GM18909 (cell line): Measurements from ENCODE around the gene NSD2.
A peak's percentile ranks its signal among the peaks of the same experiment; 100 is the strongest.
"Not testable (repeated sequence)": the region's sequence is repeated elsewhere in the genome, so short reads cannot be mapped to it uniquely, and the experiment has no call there.

Experiments used
- ATAC-seq: cut with Tn5 transposase; IDR thresholded peaks from one replicate; pipeline ENCODE4 v1.9.1; 2021; ENCODE audit warnings: mild to moderate bottlenecking; ENCODE audit not compliant: unreplicated experiment, poor library complexity

The NSD2 gene

DNA sequence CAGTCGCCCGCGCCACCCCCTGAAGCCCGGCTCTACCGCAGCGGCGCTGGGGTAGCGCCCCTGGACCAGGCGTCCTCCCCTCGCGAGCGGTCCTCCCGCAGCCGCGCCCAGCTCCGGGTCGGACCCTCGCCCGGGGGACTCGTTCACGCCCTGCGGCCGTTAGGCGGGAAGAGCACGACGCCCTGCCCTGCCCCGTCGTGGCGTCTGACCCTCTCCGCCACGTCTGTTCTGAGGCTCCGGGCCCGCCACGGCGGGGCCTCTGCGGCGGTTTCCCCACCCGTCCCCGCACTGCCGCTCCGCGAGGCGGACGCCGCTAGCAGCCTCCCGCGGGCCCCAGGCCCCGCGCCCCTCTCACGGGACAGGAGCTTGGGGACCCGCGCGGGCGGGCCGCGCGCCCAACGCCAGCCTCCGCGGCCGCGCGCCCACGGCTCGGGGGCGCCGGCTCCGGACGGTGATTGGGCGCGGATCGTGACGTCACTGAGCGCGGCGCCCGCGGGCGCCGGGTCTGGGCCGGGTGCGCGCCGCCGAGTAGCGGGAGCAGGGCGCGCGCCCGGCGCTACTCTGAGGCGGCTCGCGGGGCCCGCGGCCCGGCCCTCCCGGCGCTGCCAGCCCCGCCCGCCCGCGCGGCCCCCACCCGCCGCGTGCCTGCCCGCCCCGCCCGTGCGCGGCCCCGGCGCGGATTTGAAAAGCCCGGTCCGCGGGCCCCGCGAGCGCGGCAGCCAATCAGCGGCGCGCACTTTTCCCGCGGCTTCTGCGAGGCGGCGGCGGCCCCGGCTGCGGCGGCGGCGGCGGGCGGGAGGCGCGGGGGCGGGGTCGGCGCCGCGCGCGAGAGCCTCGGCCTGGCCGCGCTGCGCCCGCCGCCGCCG lies at the start of gene NSD2:
Gene NSD2, plus strand, starts transcription at position 816 of the 866 bp plus-strand sequence. CDS start 29,262 bp downstream, outside the sequence.
- ATAC-seq: peak; percentile 63

- no peak for ATAC-seq
Measured at GRCh38 chr4:1821679-1822567, 49.3 kb upstream of the NSD2 start.

DNA sequence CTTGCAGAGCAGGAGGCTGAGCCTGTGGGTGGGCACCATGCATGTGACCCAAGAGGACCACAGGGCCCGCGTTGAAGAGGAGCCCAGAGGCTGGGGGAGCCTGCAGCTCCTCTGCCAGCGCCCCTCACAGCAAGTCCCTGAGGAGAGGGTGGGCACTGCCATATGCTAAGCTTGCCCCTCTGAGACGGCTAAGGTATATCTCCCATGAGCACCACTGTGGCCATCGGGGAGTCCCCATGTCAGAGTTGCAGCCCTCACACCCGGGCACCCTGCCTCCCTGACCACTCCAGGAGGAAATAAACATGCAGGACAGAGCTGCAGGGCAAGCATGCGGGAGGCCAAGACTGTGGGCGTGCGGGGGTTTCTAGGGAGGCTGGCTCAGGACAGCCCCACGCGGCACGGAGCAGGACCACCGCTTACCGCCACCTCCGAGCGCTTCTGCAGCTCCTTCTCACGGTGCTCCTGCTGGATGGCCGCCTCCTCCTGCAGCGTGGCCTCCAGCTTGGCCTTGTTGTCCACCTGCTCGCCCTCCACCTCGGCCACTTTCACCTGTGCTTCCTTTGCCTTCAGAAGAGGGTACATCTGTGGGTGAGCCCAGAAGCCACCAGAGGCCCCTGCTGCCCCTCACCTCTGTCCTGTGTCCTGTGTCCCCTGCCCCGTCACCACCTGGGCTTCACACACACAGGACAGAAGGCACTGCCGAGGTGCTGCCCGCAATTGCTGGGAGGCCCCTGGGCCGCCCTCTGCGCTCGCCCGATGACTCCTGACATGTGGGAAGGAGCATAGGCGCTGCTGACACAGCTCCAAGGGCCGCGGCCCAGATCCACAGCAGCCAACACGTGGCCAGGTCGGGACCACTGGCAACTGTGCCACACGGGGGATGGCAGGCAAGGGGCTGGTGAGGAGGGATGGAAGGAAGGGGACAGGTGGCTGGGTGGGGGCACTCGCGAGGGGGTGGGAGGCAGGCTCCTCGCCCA lies 48.3 kb upstream of the NSD2 start:
- ATAC-seq: no peak

- ATAC-seq: no peak
Measured at GRCh38 chr4:1823545-1823932, 47.7 kb upstream of the NSD2 start.

DNA sequence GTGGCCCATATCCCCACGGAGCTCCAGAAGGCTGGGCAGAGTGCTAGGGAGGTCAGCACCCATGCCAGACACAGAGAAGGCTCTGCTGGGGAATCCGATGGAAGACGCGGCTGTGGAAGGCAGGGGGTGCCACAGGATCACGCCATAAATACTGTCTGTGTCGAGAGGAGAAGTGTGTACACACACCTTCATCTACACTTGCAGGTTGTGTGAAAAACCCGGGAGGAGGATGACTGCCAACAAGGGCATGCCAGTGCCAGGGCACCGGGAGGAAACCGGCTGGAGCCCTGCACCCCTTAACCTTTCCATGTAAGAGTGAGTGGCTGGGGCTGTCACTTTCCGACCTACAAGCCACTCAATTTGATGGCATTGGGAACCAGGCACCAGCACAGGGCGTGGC lies 46.4 kb upstream of the NSD2 start:
- no peak for ATAC-seq

DNA sequence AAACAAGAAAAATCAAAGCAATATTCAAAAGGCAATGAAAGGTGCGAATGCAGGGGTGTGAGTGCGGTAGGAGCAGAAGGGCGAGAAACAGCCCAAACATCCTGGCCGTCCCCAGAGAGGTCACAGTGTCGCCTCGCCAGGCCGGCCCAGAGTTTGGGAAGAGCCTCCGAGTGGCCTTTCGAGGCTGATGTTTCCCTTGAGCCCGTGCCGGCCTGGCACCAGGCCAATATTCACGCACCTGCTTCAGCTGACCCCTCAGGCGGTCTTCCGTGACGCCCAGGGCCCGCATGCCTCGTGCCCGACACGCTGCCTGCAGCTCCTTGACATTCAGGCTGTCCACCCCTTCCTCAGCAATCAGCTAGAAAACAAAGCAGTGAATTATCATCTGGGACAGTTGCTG lies 45.9 kb upstream of the NSD2 start:
- ATAC-seq: no peak

DNA sequence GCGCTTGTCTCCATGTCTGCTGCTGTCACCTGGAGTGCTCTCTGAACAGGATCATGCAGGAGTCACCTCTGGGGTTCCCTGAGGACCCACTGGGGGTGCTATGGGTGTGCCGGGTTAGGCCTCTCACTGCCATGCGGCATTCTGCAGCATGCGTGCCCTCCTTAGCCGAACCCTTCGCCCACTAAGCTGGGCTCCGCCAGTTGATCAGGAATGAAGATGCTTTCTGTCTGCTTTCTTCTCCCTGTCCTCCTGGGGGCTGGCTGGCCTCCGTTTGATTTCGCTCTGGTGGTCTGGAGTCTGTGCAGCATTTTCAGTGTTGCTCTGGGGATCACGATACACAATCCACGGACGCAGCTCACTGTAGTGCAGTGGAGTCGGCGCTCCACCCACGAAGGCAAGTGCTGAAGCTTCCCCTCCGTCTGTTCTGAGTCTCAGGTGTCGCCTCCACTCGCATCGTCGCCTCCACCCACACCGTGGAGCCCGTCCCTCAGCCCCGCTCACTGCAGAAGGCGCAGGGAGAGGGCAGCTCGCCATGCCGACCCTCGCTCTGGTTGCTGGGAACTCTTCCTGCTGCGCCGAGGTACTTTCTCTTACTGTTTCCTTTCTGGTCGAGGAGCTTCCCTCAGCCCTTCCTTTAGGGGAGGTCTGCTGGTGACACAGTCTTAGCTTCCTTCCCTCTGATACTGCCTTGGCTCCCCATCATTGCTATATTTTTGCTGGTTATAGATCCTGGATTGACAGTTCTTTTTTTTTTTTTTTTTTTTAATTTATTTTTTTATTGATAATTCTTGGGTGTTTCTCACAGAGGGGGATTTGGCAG lies 44.5 kb upstream of the NSD2 start:
- no peak for ATAC-seq

GRCh38 chr4:1830234-1830633 lies 41.0 kb upstream of the NSD2 start:
- no peak for ATAC-seq

DNA sequence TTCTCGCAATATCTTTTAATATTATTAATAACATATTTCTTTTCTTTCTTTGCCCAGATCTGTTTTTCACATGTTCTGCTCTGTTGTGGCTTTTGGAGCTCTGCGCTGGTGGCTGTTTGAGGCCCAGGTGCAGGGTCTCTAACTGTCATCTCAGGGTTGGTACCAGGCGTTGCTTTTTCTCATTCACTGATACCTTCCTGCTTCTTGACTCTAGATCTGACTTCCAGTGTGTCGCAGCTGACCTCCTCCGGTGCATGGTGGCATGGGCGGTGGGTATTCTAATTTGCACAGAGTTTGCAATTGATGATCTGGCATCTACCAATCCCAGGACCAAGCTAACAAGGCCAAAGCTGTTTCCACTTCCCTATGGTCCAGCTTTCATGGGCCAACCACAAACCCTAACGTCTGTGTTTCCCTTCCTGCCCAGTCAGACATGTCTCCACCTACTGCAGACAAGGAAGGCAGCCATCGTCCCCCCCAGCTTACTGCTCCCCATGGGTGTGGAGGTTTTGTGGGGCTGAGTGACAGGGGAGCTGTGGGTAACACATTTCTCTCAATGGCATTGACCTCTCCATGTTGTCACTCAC lies 40.5 kb upstream of the NSD2 start:
- ATAC-seq: no peak

- ATAC-seq: no peak
Measured at GRCh38 chr4:1831331-1831730, 39.9 kb upstream of the NSD2 start.

- ATAC-seq: no peak
Measured at GRCh38 chr4:1832690-1833089, 38.5 kb upstream of the NSD2 start.

DNA sequence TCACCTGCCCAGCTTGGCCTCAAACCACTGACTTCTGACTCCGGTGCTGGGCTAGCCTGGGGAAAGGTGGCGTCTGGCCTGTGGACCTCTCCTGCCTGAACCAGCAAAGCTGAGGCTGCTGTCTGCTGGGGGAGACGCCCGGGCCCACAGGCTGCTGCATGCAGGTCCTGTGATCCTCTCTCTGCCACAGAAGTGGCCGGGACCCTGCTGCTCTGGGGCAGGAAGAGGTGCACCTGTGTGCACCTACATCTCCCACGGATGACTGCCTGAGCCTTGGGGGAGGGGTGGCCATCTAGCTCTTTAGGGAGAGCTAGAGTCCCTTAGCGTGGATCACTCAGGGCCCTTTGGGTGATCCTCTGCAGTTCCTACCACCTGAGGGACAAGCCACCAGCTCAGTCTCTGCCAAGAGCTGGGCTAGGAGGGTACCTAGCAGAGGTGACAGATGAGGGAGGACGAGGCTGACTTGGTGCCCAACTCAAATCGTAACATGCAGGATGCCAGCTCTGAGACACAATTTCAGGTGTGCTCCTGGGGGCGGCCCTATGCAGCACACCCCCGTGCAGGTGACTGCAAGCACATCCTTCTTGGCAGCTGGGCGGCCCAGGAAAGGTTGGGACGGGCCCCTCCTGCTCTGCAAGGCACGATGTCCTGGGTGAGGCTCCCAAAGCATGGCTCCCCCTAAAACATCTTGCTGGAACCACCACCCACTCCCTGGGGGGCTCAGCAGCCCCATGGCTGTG lies 37.7 kb upstream of the NSD2 start:
- no peak for ATAC-seq

GRCh38 chr4:1834047-1834775 lies 37.0 kb upstream of the NSD2 start:
- ATAC-seq: no peak

- ATAC-seq: not testable (repeated sequence)
Measured at GRCh38 chr4:1835836-1836235, 35.4 kb upstream of the NSD2 start.

DNA sequence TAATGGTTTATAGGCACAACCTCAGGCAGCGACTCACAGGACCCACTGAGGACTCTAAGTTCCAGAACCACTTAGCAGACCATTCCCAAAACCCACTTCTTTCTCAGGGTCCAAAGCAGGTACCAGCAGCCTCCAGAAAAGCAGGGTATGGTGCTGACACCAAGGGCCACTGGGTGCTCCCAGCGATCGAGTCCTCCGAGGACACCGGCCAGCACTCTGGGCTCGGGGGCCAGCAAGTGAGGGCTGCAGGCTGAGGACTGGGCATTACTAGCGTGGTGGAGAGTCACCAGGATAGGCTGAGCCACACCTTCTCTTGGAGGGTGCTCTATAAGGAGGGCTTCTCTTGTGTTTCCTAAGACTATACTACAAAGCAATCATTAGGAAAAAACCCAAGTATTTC lies 34.5 kb upstream of the NSD2 start:
- ATAC-seq: no peak

- ATAC-seq: no peak
Measured at GRCh38 chr4:1837069-1837468, 34.1 kb upstream of the NSD2 start.

- no peak for ATAC-seq
Measured at GRCh38 chr4:1839282-1839681, 31.9 kb upstream of the NSD2 start.
